Middle frontal gyrus (tissue), 1 donor: ENCODE measurements around the gene SGPL1.

ENCODE experiments used
- DNase-seq: peaks from one replicate; pipeline ENCODE4 v3.0.0-alpha.2; 2015; ENCODE audit warnings: low spot score; ENCODE audit errors: extremely low spot score

The SGPL1 gene

GRCh38 chr10:70921285-70921684 lies 105.5 kb downstream of the SGPL1 start:
- no peak for DNase-seq

- no peak for DNase-seq
Measured at GRCh38 chr10:70923696-70924095, 107.9 kb downstream of the SGPL1 start.

- DNase-seq: no peak
Measured at GRCh38 chr10:70925377-70926225, 109.9 kb downstream of the SGPL1 start.

GRCh38 chr10:70926226-70927000 lies 110.7 kb downstream of the SGPL1 start:
- DNase-seq: no peak

- no peak for DNase-seq
Measured at GRCh38 chr10:70927189-70927943, 111.6 kb downstream of the SGPL1 start.

- DNase-seq: no peak
Measured at GRCh38 chr10:70928140-70928539, 112.4 kb downstream of the SGPL1 start.

- DNase-seq: no peak
Measured at GRCh38 chr10:70930263-70931000, 114.7 kb downstream of the SGPL1 start.
